NCI-H2081 treated with DMSO at 0.1 percent for 48 hours (cell line): ENCODE data around the gene ARHGEF37.

Experiments used
- DNase-seq: peaks from one replicate; lab custom pipeline; 2025; lab: John Stamatoyannopoulos, UW

The ARHGEF37 gene

GRCh38 chr5:149600932-149601331 lies 19.6 kb downstream of the ARHGEF37 start:
- DNase-seq, result no peak

GRCh38 chr5:149603210-149603609 lies 21.9 kb downstream of the ARHGEF37 start:
- no peak for DNase-seq

GRCh38 chr5:149603920-149604319 lies 22.6 kb downstream of the ARHGEF37 start:
- no peak for DNase-seq

- no peak for DNase-seq
Observed at GRCh38 chr5:149604321-149604720, 23.0 kb downstream of the ARHGEF37 start.

GRCh38 chr5:149605354-149605997 lies 24.2 kb downstream of the ARHGEF37 start:
- no peak for DNase-seq

GRCh38 chr5:149605998-149606724 lies 24.9 kb downstream of the ARHGEF37 start:
- no peak for DNase-seq

DNA sequence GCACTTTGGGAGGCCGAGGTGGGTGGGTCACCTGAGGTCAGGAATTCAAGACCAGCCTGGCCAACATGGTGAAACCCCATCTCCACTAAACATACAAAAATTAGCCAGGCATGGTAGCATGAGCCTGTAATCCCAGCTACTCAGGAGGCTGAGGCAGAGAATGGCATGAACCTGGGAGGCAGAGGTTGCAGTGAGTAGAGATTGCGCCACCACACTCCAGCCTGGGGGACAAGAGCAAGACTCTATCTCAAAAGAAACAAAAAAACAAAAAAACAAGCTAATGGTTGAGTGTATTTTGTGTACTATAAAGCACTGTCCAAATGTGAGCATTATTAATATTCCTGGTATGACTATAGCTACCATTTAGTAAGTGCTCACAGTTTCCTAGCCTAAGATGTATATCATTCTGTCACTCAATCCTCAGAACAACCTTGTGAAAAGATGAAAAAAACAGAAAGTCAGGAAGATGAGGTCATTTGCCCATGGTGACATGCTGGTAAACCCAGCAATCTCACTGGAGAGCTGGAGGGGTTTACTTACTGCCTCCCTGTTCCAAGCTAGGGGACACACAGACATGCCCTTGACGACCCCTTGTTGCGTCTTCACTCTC lies 27.7 kb downstream of the ARHGEF37 start:
- no peak for DNase-seq

GRCh38 chr5:149609640-149610219 lies 28.4 kb downstream of the ARHGEF37 start:
- no peak for DNase-seq

DNA sequence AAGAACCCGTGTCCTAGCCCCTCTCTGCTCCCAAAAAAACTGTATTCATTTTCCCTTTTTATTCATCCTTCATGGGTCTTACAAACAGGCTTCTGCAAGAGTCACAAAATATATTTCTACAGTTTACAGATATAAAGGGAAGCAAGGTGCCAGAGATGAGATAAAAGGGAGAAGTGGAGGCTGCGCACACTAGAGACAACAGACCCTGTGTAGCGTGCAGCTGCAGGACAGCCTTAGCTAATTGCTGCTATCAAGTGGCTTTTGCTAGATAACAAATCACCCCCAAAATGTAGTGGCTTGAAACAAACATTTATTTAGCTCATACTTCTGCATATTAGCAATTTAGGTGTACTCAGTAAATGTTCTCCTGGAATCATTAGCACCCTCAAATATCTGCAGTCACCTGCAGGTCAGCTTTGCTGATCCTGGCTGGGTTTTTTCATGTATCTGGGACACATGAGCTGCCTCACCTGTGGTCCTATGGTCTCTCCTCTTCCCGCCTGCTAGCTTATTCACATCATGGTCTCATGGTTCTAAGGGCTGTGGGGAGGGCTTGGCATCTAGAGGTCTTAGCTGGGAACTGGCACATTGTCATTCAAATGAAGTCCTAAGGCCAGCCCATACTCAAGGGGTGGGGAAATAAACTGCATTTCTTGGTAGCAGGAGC lies 29.4 kb downstream of the ARHGEF37 start:
- DNase-seq, result no peak

GRCh38 chr5:149611326-149611725 lies 30.0 kb downstream of the ARHGEF37 start:
- DNase-seq, result no peak

DNA sequence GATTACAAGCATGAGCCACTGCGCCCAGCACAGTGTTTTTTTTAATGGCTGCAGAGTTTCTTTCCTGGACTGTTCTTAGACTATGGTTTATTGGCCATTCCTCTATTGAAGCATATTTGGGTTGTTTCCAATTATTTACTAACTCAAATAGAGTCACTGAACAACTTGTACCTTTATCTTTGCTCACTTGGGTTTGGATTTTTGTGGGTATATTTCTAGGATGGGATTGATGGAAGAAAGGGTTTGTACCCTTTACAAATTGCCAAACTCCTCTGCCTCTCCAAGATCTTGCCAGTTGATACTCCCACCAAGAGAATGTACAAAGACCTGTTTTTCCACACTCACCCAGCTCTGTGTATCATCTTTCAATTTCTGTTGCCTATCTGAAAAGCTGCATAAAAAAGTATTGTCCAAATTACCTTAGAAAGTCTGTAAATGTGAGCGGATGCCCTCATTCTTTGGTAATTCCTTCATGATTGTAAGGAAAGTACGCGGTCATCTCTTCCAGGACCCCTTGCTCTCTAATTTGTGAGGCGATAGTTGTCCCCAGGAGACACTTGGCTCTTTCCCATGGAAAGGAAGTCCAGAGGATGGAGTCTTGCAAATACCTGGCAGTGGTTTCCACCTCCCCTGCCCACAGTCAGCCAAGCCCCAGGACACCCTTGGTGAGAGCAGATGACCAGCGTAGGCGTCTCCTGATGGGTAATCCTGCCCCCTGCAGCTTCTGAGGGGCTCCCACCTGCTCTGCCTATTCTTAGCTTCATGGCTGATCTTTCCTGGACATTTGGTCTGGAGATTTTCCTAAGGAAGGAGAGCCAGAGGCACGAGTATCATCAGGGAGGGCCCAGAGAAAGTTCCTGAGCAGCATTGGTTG lies 33.0 kb downstream of the ARHGEF37 start:
- no peak for DNase-seq

DNA sequence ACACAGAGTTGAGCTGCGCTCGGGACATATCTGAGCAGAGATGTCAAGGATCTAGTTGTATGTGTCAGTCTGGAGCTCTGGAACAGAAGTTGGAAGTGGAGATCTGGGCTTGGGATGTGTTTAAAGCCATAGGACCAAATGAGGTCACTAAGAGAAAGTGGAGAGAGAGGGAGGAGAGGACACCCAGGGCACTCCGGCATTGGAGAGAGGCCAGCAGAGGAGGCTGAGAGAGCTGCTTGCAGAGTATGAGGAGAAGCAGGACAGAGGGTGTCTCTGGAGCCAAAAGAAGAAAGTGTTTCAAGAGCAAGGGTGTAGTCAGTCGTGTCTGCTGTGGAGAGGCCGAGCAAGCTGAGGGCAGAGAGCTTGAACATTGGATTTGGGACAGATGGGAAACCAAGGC lies 34.7 kb downstream of the ARHGEF37 start:
- no peak for DNase-seq

DNA sequence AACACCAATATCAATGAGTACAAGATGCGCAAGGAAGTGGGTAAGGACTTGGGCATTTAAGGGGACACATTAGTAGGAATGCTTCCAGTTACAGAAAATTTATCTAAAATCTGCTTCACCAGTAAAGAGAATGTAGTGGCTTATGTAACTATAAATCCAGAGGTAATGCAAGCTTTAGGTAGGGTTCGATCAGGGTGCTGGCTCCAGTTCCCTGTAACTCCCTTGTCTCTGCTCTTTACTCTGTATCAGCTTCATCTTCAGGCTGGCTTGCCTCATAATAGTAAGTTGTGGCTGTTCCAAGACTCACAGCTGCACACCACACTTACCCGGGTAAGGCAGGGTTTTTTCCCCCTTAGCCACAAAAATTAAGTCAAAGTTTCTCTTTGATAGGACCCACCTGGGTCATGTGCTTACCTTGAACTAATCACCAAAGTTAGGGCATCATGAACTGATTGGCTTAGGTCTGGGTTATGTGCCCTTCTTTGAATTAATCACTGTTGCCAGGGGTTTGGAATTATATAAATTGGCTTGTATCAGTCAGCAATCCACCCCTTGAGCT lies 35.5 kb downstream of the ARHGEF37 start:
- no peak for DNase-seq

- DNase-seq, result no peak
Observed at GRCh38 chr5:149617760-149618306, 36.5 kb downstream of the ARHGEF37 start.

GRCh38 chr5:149618581-149619248 lies 37.4 kb downstream of the ARHGEF37 start:
- DNase-seq, result no peak

DNA sequence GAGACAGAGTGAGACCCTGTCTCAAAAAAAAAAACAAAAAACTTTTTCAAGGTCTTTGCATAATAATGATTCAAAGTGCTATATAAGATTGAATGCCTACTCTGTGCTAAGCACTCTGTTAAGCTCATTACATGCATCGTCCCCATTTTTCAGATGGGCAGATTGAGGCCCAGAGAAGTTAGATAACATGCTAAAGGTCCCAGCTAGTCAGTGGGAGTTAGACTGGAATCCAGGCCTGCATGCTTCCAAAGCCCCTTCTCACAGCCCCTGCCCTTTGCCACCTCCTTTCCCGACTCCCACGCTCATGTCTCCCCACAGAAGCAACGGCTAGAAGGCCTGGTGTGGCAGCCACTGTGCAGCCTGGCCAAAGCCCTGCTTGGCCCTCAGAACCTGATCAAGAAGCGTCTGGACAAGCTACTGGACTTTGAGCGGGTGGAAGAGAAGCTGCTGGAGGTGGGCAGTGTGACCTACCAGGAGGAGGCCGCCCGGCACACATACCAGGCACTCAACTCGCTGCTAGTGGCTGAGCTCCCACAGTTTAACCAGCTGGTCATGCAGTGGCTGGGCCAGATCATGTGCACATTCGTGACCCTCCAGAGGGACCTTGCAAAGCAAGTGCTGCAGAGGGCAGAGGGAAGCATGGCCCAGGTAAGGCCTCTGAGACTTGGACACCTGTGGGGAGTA lies 40.3 kb downstream of the ARHGEF37 start:
- DNase-seq, result no peak

DNA sequence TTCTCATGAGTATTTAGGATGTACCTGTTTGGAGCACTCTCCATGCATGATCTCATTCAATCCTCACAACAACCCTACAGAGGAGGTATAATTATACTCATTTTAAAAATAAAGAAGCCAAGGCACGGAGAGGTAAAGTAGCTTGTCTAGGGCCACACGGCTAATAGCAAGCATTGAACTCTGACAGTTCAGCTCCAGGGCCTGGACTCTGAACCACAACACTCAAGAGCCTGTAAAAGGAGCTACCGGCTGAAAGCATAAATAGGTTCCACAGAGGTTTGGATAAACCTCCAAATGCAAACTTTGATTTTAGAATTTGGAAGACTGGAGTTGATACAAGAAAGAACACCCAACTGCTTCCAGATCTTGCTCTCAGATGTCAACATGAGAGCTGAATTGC lies 41.2 kb downstream of the ARHGEF37 start:
- DNase-seq, result no peak

DNA sequence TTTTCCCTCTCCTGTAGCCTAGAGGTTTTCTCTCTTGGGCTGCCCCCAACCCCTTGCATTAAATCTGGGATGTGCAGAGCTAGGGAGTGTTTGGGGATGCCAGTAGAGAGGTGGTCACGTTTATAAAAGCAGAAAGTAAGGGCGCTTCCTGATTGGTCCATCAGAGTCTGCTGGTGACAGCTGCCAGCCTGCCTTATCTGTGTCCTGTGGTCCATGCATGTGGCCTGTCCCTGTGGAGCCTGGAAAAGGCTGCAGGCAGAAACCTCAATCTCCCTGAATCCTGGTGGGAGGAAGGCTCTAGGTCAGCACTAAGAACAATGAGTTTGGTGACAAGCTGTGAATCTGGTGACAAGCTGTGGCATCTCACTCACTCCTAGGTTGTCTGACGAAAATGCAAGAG lies 42.2 kb downstream of the ARHGEF37 start:
- DNase-seq, result no peak

DNA sequence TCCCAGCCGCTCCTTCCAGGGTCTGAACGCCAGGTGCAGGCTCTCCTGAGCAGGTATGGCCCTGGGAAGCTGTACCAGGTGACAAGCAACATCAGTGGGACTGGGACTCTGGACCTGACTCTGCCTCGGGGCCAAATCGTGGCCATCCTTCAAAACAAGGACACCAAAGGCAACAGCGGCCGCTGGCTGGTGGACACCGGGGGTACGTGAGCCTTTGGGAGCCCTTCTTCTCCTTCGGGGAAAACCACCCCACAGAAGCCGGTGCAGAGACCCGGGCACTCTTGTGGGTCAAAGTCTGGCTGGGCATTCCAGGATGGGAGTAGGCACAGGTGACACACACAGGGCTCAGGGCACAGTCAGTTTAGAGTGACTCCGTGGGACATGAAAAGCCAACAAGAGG lies 45.8 kb downstream of the ARHGEF37 start:
- DNase-seq, result no peak

DNA sequence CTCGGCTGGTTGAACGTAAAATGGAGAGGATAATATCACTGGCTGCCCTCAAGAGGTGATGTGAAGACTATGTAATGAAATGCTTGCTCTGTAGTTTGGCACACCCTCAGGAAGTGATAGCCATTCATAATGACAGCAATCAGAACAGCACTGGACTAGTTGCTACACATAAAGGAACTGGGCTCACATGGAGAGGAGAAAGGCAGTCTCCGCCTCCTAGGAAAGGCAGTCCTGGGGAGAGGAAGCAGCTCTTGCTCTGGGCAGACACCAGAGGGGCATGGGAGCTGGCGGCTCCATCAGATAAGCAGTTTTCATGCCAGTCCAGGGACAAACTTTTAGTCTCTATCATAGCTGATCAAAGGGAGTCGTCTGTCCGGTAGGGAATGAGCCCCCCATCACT lies 46.9 kb downstream of the ARHGEF37 start:
- DNase-seq, result no peak
